Gastrocnemius medialis (tissue), 4 donors: Measurements from ENCODE around the gene S100A7A.

Experiments used
- POLR2A ChIP-seq, 2 donors: fragments of 450-650 bp; IDR thresholded peaks; one replicate each; pipeline ENCODE4 v1.6.1; 2017; ENCODE audit warnings: antibody characterized with exemption in 2 of 2, mild to moderate bottlenecking in 2 of 2, moderate library complexity in 2 of 2
- TF ChIP-seq, protein P1 (sequence below), 5 experiments: fragments of 450-650 bp in 3 of 5; fragments of 200-600 bp in 2 of 5; sonication (generic) in 2 of 5; IDR thresholded peaks in 4 of 5; conservative IDR thresholded peaks in 1 of 5; 1 replicate in 4 of 5; 2 replicates in 1 of 5; pipeline ENCODE4 v1.5.1; 2016 to 2019; ENCODE audit warnings: antibody characterized with exemption in 5 of 5, mild to moderate bottlenecking in 3 of 5, moderate library complexity in 3 of 5

DNA sequence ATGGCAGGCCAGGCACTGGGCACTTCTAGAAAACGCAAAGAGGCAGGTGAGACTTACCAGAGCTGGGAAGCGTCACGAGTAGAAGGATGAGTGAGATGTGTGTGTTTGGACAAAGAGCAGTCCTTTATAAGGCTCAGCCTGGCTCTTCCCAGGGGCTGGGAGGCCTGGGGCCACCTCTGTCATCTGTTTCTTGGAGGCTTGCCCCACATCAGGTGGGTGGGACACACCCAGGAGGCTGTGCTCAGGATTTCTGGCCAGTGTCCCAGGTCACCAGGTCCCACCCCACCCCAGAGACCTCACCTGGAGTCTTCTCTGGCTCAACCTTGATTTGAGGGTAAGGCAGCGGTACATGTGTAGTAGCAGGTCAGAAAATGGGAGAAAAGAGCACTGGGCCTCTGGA, 44.2 kb downstream of the S100A7A start, which contains the start of gene S100A7:
- TF ChIP-seq, protein P1, sequence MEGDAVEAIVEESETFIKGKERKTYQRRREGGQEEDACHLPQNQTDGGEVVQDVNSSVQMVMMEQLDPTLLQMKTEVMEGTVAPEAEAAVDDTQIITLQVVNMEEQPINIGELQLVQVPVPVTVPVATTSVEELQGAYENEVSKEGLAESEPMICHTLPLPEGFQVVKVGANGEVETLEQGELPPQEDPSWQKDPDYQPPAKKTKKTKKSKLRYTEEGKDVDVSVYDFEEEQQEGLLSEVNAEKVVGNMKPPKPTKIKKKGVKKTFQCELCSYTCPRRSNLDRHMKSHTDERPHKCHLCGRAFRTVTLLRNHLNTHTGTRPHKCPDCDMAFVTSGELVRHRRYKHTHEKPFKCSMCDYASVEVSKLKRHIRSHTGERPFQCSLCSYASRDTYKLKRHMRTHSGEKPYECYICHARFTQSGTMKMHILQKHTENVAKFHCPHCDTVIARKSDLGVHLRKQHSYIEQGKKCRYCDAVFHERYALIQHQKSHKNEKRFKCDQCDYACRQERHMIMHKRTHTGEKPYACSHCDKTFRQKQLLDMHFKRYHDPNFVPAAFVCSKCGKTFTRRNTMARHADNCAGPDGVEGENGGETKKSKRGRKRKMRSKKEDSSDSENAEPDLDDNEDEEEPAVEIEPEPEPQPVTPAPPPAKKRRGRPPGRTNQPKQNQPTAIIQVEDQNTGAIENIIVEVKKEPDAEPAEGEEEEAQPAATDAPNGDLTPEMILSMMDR (IDR thresholded peaks at IDR 0.05 in 4 of 5, conservative IDR thresholded peaks at IDR 0.05 in 1 of 5) = no peak
- no peak for TF ChIP-seq POLR2A (IDR thresholded peaks at IDR 0.05)
